HG03045 (cell line): Measurements from ENCODE around the gene CPNE4.
"Not testable (repeated sequence)": the region's sequence is repeated elsewhere in the genome, so short reads cannot be mapped to it uniquely, and the experiment has no call there.

Source experiments
- ATAC-seq: cut with Tn5 transposase; IDR thresholded peaks from one replicate; pipeline ENCODE4 v1.9.1; 2021; ENCODE audit warnings: mild to moderate bottlenecking, moderate library complexity; ENCODE audit not compliant: unreplicated experiment

CPNE4 gene

DNA sequence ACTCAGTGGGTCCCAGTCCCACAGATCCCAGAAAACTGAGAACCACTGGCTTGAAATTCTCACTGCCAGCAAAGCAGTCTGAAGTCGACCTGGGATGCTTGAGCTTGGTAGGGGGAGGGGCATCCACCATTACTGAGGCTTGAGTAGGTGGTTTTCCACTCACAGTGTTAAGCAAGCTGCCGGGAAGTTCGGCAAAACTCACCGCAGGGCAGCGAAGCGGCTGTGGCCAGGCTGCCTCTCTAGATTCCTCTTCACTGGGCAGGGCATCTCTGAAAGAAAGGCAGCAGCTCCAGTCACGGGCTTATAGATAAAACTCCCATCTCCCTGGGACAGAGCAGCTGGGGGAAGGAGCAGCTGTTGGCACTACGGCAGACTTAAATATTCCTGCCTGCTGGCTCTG is 71.4 kb downstream of the CPNE4 start:
- not testable (repeated sequence) for ATAC-seq

DNA sequence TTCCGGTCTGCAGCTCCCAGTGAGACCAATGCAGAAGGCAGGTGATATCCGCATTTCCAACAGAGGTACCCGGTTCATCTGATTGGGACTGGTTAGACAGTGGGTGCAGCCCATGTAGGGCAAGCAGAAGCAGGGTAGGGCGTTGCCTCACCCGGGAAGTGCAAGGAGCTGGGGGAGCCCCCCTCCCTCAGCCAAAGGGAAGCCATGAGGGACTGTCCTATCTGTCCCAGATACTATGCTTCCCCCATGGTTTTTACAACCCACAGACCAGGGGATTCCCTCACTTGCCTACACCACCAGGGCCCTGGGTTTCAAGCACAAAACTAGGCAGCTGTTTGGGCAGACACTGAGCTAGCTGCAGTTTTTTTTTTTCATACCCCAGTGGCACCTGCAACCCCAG is 71.8 kb downstream of the CPNE4 start:
- ATAC-seq = no peak

DNA sequence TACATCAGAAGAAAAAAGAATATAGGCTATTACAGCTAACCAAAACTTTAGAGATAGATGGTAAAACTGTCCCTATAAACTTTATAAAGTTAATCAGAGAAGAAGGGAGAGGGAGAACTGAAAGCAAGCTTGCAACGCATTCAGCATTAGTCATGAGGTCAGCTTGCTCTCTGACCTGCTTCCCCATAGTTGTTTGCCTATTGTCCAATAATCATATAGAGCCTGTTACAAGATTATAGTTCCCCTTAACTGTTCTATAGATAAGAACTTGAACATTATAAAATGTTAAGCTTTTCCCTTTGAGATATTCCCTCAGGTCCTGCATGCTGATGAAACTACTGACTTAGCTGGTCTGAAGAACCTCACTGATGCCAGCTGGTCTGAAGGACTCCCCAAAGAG is 74.5 kb downstream of the CPNE4 start:
- ATAC-seq = no peak

DNA sequence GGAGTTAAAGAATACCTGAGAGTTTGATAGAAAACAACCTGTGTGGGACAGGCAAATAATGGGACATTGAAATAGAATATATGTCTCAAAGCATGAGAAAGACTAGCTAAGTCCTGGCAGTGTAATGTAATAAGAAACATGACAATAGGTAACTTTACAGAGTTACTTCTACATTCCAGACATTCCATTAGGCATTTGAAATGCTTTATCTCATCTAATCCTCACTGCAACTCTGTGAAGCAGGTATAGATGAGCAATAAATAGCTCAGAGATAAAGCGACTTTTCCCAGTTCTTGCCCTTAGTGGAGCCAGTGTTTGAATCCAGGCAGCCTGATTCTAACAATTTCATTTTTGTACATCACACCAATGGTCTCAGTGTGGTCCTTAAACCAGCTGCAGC is 76.8 kb downstream of the CPNE4 start:
- ATAC-seq = no peak

DNA sequence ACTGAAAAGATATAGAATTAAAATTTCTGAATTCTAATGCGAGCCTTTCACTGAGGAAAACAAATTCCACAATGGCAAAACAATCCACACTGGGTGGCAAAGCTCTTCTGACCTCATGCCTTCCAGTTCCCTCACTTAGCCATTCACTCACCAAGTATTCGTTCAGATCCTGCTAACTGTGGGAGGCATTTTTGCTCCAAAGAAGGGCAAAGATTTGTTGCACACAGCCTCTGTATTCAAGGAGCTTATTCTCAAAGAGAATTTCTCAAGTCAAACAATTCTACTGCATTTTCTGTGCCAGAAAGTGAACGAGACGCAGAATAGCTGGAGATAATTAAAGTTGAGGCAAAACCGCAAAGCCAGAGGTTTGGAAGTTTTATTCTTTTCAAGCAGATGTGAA is 77.3 kb downstream of the CPNE4 start:
- ATAC-seq = no peak

DNA sequence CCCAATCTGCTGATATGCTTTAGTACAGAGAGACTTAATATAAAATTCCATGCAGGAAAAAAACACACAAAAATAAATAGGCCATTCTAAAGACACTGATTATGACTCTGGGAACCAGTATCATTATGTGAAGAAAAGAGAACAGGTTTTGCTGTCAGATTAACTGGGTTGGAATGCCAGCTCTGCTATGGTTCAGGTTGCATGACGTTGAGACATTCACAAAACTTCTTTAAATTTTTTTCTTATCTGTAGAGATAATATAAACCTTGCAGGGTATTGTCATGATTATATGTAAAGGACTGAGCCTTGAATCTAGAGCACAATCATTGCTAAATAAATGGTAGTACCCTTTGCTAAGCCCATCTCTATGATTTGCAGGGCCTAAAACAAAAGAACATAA is 86.0 kb downstream of the CPNE4 start:
- no peak for ATAC-seq

DNA sequence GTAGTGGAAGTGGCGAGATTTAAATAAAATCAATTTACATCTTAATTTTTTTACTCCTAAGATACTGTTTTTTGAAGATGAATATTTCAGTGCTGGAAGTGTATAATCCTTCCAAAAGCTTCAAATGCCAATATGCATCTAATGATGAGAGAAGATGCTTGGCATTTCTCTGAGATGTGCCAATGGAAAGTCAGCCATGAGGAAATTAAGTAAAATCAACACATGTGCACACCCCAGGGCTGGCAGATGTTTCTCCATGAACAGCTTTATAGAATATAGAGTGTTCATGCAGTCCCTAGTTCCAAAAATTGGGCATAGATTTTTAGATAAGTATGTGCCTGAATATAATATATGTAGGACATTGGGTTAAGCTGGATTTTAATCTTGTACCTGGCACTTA is 90.1 kb downstream of the CPNE4 start:
- ATAC-seq = no peak

DNA sequence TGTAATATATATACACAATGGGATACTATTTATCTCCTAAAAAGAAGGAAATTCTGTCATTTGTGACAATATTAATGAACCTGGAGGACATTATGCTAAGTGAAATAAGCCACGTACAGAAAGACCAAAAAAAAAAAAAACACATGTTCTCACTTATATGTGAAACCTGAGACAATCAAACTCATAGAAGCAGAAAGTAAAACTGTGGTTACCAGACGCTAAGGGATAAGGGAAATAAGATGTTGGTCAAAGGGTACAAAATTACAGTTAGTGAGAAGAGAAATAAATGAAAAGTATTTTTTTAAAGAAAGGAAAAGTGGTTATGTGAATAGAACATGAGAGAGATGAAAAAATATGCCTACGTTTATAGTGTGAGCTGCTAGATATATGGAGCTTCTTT is 101.1 kb downstream of the CPNE4 start:
- no peak for ATAC-seq

DNA sequence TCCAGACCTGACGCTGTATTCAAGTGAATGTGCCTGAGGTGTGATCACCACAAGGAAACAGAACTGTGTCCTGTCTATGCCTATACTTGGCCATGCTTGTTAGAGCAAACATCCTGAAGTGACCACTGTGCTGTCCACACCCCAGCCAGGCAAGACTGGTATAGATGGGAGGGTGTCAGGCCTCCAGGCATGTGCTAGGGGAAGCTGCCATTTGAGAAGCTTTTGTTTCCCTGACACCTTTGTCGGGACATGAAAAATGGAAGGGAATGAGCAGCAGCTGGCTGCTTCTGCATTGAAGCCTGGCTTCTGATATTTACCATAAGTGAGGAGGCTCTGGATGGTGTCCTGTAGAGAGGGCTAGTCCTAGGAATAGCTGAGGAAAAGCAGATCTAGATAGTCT is 106.2 kb downstream of the CPNE4 start:
- no peak for ATAC-seq

DNA sequence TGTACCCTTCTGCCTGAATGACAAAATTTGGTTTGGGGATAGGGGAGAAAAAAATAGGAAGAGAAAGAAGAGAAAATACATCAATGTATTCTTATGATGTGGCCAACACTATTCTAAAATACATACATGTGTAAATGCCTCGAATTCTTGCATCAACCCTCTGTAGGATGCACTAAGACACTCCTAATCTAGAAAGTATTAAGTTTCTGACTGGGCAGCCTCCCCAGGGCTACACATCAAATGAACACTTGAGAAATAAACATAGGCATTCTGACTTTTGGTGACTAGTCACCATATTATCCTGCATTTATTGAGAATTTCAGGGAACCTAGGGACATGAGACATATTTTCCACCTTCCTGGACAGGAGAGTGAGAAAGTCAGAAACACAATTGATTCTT is 109.2 kb downstream of the CPNE4 start:
- ATAC-seq = no peak

DNA sequence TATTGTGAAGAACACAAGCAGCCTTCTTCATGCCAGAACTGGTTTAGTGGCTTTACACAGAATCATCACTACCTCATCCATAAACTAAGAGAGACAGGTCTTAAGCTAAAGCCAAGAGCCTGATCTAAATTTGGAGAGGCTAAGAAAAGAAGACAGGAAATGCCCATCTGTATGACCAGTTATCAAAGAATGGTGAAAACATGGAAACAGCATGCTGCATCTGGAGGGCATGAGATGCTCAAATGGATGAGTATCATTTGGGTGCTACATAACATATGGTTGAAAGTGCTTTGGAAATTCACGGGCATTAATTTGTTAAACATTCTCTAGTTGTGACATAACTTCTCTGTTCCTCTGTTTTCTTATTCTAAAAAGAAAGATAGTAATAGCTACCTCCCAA is 112.5 kb downstream of the CPNE4 start:
- no peak for ATAC-seq

DNA sequence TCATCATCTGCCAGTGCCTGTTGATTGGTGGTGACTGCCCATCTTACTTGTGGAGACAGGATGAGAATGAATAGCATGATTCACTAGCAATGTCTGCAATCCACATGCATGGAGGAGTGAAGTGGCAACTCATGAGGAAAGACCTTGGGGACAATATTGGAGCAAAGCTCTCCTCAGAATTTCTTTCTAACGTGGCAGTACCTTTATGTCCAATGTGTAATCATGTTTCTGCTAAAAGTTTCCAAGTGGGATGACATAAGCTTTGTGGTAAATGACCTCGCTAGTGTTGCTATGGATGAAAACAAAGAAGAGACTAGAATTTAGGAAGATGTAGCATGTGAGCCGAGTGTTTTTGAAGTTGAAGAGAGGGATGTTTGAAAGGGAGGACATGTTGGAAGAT is 117.8 kb downstream of the CPNE4 start:
- ATAC-seq = no peak

DNA sequence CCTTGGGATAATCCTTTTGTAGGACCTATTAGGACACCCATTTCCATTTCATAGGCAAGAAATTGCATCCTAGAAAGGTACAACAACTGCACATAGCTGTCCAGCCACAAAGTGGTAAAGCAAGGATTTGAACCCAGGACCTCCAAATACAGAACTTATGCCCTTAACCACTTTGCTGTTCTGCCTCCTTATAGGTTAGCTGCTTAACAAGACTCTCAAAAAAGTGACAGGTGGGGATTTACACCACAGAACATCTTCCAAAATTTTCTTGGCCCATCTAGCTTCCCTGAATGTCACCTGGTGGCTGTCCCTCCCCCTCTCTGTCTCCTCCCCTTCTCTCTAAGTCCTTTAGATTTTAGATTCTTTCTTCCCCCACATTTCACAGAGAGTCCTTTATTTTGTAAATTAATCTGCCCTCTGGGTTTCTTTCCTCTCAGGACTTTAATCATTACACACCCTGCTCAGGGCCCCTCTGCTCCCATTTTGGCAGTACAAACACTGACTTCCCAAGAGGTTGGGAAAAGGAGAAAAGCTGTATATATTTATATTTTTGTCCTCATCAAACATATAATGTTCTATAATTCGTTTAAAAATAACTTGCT is 120.6 kb downstream of the CPNE4 start:
- no peak for ATAC-seq

DNA sequence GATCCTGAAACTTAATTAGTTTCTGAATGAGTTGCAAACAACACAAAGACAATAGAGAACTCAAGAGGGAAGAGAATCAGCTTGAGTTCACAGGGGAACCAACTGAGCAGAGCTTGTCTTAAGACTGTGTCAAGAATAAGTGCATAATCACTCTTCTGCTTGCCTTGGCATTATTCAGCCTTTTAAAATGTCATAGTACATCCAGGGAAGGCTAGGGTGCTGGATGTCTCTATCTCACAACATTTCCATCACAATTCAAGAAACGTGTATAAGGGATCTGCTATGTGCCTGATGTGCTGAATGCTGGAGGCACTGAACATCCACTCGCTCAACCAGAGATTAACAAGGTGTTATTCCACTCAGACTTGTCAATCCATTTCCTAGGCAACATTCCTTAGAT is 122.6 kb downstream of the CPNE4 start:
- ATAC-seq = no peak

DNA sequence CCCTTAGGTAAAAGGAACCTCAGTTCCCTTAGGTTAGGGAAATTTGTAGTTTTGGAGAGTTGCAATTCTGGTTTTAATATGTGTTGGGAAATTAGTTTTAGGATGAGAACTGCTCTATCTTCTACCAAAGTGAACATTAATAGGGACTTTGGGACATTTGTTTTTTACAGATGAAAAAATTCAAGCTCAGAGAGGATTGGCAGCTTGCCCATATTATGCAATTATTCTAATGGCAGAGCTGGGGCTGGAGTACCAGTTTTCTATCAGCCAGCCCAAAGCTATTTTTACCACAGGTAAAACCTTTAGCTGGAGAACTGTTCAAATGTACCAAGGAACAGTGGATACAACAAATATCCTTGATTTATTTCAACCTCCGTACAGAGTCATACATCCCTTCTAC is 127.0 kb downstream of the CPNE4 start:
- no peak for ATAC-seq

DNA sequence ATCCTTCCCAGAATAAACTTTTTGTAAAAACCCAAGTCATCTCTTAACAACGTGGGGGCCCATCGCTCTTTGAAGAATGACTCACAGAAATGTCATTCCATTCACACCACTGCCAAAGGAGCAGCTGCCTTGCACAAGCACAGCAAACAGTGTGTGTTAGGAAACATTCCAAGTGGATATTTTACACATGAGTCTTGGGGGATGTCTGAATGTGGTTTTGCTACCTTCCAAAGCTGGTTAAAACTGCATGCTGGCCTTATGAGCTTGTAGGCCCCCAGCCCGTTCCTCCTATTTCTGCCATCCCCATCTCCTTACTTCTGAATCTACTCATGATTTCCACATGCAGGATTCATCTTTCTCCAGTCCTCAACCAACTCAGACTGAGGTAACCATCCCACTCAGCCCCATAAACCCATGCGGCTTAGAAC is 130.8 kb downstream of the CPNE4 start:
- ATAC-seq = no peak

DNA sequence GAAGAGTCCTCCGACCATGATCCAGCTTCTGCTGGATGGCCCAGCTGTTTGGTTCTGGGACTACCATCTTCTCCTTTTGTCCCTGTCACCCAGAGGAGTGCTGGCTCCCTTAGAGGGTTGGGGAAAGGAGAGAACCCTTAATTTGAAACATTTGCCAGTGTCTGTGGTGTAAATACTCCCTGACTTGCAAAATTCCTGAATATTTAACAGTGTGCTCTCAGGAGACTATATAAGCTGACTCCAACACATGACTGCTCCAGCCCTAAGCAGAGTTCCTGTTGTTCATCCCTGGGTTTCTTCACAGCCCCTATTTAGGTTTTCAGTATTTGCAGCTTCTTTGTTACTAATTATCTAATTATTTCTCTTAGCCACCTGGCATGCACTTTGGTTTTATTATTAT is 133.1 kb downstream of the CPNE4 start:
- no peak for ATAC-seq

DNA sequence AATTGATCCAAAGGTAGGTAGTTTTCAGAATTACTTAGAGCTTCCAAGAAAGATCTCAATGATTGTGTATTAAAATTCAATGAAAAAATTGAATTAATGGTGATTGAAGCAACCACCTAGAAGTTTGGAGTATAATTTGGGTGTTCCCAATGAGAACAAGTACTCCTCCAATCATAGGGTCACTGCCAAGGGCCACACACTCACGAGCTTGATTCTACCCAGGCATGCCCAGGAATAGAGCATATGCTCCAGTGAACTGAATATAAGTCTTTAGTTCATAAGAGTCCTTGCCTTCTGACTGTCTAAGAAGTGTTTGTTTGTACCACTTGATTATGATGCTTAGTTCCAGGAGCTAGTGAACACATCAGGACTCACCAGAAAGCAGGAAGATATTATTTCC is 133.9 kb downstream of the CPNE4 start:
- no peak for ATAC-seq

DNA sequence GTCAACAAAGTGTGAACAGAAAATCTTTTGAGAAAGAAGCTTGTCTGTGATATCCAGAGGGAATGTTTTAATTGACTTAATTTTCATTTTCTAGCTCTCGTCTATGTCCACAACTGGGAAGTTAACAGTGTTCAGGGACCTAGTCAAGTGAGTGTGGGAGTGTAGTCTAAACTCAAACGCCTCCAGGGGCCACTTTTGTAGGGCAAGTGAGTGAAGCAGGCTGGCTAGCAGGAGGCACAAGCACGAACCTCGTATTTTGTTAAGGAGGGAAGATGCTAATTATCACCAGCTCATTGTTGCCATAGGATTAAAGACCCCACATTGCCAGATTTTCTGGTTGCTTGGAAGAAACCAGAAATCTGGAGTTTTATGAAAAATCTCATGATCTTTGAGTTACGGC is 135.8 kb downstream of the CPNE4 start:
- no peak for ATAC-seq

DNA sequence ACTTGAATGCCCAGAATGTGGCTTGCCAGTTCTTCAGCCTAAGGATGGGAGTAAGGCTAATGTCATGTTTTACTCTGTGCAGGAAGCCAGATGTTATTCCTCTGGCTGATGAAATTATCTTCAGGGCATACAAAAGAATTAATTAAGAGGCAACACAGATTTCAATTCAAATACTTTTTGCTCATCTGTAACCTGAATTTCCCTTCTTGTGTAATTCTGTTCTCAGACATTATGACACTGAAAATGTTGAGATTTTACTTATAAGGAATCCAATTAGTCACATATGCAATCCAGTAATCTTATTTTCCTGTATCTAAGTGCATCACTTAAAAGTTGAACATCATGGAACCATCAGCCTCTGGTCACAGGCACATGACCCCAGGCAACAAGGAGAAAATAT is 136.5 kb downstream of the CPNE4 start:
- ATAC-seq = no peak

DNA sequence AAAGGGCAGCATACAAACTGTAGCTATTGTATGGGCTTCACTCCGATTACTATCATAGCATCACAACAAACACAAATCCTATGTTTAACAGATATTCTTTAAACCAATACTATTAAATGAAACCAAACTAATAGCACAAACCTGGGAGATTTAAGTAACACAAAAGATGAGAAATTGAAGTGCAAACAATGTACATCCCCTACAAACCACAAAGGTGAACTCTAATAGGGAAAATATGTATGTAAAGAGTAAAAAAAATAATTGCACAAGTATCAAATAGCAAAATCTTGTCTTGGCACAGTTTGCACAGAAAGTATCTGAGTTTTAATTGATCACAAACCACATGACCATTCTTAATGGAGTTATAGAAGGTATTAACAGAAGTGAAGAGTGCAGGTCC is 138.5 kb downstream of the CPNE4 start:
- ATAC-seq = no peak

DNA sequence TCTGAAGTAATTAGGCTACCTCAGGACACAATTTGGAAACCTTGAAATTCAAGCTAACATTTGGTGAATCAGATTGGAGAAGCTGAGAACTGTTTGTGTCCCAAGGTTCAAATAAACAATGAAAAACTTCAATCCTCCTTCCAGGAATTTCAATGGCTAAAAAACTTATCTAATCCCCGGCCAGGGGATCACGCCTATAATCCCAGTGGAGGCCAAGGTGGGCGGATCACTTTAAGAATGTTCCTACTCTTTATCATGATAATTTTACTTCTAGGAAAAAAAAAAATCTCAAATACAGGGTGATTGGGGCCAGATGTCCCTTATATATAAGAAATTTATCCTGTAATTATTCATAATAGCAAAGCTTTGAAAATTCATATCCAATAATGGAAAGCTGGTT is 139.0 kb downstream of the CPNE4 start:
- no peak for ATAC-seq

DNA sequence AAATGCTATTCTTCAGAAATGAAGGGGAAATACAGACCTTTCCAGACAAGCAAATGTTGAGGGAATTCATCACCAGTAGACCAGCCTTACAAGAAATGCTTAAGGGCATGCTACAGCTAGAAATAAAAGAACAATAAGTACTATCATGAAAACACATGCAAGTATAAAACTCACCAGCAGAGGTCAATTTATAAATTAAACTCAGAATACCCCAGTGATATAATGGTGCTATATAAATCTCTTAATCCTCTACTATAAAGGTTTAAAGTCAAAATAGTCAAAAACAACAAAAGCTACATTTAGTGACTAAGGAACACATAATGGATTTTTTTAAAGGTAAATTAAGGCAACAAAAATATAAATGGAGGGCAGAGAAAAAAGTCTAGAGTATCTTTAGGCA is 142.5 kb downstream of the CPNE4 start:
- no peak for ATAC-seq

DNA sequence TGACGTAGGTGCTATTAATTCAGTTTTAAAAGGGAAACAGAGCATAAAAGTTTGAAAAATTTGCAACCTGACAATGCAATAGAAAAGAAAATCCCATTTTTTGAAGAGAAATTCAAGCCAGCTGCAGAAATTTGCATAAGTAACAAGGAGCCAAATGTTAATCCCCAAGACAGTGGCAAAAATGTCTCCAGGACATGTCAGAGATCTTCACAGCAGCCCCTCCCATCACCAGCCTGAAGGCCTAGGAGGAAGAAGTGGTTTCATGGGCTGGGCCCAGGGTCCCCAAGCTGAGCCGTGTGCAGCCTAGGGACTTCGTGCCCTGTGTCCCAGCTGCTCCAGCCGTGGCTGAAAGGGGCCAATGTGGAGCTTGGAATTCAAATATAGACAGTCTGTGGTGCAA is 148.9 kb downstream of the CPNE4 start:
- ATAC-seq = not testable (repeated sequence)
